ENCODE measurements around the gene IFNGR1.

GRCh38 chr6:137161949-137162348, 57.2 kb downstream of the IFNGR1 start:
- no peak for TF ChIP-seq CTCF (IDR thresholded peaks at IDR 0.05; ENCODE audit: low read depth, low read length, poor library complexity, severe bottlenecking)
- no peak for TF ChIP-seq EZH2phosphoT487 (IDR thresholded peaks at IDR 0.05; ENCODE audit: borderline replicate concordance, low read length)

Measured in DOHH2 (cell line).